ENCODE results near the gene INPP5A.

Gene INPP5A

GRCh38 chr10:132808383-132809231 is 271.0 kb downstream of the INPP5A start:
- Histone ChIP-seq H3K4me1 (ENCODE audit: insufficient read depth, low read length, poor library complexity, severe bottlenecking) (no peaks in the 10 kb centered on the region), H3K9ac (ENCODE audit: low read depth, low read length, poor library complexity, severe bottlenecking) (no peak overlapping the region), H3K4me3 (ENCODE audit: low read length, poor library complexity, severe bottlenecking) (no peak overlapping the region), H3F3A (ENCODE audit: low read depth) (no peaks in the 10 kb centered on the region), H3K9me2 (replicated peaks; ENCODE audit: low read depth, low read length) (no peaks in the 10 kb centered on the region), H3K27me3 (ENCODE audit: insufficient read depth, low read length, poor library complexity, severe bottlenecking) (no peaks in the 10 kb centered on the region), H4K20me1 (ENCODE audit: insufficient read depth, low read length, poor library complexity, severe bottlenecking) (no peaks in the 10 kb centered on the region), H3K4me2 (ENCODE audit: low read depth, low read length, poor library complexity, severe bottlenecking) (no peak overlapping the region), H3K79me2 (ENCODE audit: insufficient read depth, low read length) (no peaks in the 10 kb centered on the region), H2AFZ (ENCODE audit: low read length) (no peak overlapping the region), H3K9me3 (ENCODE audit: insufficient read depth, low read depth, low read length) (peaks cover 3% of the 10 kb centered on the region; the same call in 1 of the 2 replicates), H3K36me3 (ENCODE audit: insufficient read depth, low read length) (no peaks in the 10 kb centered on the region)
- TF ChIP-seq CTCF (conservative IDR thresholded peaks at IDR 0.05; ENCODE audit: low read length) (no peak), EZH2phosphoT487 (IDR thresholded peaks at IDR 0.05; ENCODE audit: borderline replicate concordance) (no peak)

DNA sequence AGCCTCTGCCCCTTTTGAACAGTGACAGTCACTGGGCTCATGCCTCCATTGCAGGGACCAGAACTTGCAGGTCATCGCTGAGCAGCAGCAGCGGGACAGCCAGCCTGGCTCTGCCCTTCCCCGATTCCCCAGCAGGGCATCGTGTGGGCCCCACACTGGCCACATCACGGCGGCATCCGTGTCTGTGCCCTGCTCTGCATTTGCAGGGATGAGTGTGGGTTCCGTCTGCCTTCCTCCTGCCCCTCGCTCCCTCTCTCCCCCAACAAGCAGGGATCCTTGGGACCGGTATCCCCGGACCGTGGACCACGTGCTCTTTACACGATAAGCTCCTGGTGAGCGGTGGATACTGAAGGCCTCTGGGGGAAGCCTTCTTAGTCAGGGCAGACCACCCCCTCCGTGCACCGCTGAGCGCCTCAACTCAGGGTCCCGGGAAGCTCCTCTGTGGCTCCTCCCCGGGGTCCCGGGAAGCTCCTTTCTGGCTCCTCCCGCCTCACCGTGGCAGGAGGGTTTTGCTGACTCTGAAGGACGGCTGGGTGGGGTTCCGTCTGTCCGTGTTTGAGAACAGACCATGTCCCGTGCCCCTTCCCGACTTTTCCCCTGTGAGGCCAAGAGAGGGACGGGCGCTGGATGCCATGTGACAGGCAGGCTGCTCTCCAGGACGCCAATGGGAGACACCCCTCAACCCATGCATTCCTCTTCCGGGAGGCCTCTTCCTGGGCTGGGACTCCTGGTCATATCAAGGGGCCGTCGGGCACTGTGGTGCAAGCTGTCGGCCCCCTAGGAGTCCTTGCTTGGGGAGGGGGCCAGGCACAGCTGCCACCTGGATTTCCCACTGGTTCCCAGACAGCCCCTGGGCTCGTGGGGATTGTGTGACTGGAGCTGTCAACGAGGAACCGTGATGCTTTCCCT is 271.9 kb downstream of the INPP5A start:
- H4K20me1 ChIP-seq (ENCODE audit: insufficient read depth, low read length, poor library complexity, severe bottlenecking): no peaks in the 10 kb centered on the region
- no peak overlapping the region for H3K4me3 ChIP-seq (ENCODE audit: low read length, poor library complexity, severe bottlenecking)
- H3K4me2 ChIP-seq (ENCODE audit: low read depth, low read length, poor library complexity, severe bottlenecking): no peak overlapping the region
- no peaks in the 10 kb centered on the region for H3K9me2 ChIP-seq (replicated peaks; ENCODE audit: low read depth, low read length)
- no peaks in the 10 kb centered on the region for H3K79me2 ChIP-seq (ENCODE audit: insufficient read depth, low read length)
- H3F3A ChIP-seq (ENCODE audit: low read depth): no peaks in the 10 kb centered on the region
- H3K27me3 ChIP-seq (ENCODE audit: insufficient read depth, low read length, poor library complexity, severe bottlenecking): no peaks in the 10 kb centered on the region
- H3K36me3 ChIP-seq (ENCODE audit: insufficient read depth, low read length): no peaks in the 10 kb centered on the region
- TF ChIP-seq EZH2phosphoT487 (IDR thresholded peaks at IDR 0.05; ENCODE audit: borderline replicate concordance) (no peak), CTCF (conservative IDR thresholded peaks at IDR 0.05; ENCODE audit: low read length) (no peak)
- H3K9ac ChIP-seq (ENCODE audit: low read depth, low read length, poor library complexity, severe bottlenecking): no peak overlapping the region
- no peak overlapping the region for H2AFZ ChIP-seq (ENCODE audit: low read length)
- no peaks in the 10 kb centered on the region for H3K4me1 ChIP-seq (ENCODE audit: insufficient read depth, low read length, poor library complexity, severe bottlenecking)
- no peaks in the 10 kb centered on the region for H3K9me3 ChIP-seq (ENCODE audit: insufficient read depth, low read depth, low read length)

GRCh38 chr10:132810141-132810806 is 272.7 kb downstream of the INPP5A start:
- no peaks in the 10 kb centered on the region for H3F3A ChIP-seq (ENCODE audit: low read depth)
- no peak overlapping the region for H3K4me3 ChIP-seq (ENCODE audit: low read length, poor library complexity, severe bottlenecking)
- TF ChIP-seq CTCF (conservative IDR thresholded peaks at IDR 0.05; ENCODE audit: low read length): no peak
- no peak for TF ChIP-seq EZH2phosphoT487 (IDR thresholded peaks at IDR 0.05; ENCODE audit: borderline replicate concordance)
- H3K9me3 ChIP-seq (ENCODE audit: insufficient read depth, low read depth, low read length): no peaks in the 10 kb centered on the region
- no peaks in the 10 kb centered on the region for H4K20me1 ChIP-seq (ENCODE audit: insufficient read depth, low read length, poor library complexity, severe bottlenecking)
- no peaks in the 10 kb centered on the region for H3K4me1 ChIP-seq (ENCODE audit: insufficient read depth, low read length, poor library complexity, severe bottlenecking)
- H3K27me3 ChIP-seq (ENCODE audit: insufficient read depth, low read length, poor library complexity, severe bottlenecking): no peaks in the 10 kb centered on the region
- H2AFZ ChIP-seq (ENCODE audit: low read length): no peak overlapping the region
- no peak overlapping the region for H3K4me2 ChIP-seq (ENCODE audit: low read depth, low read length, poor library complexity, severe bottlenecking)
- H3K79me2 ChIP-seq (ENCODE audit: insufficient read depth, low read length): no peaks in the 10 kb centered on the region
- H3K9me2 ChIP-seq (replicated peaks; ENCODE audit: low read depth, low read length): no peaks in the 10 kb centered on the region
- no peaks in the 10 kb centered on the region for H3K36me3 ChIP-seq (ENCODE audit: insufficient read depth, low read length)
- no peak overlapping the region for H3K9ac ChIP-seq (ENCODE audit: low read depth, low read length, poor library complexity, severe bottlenecking)

All from Loucy (cell line).